ENCODE results near the gene BARX2.

DNA sequence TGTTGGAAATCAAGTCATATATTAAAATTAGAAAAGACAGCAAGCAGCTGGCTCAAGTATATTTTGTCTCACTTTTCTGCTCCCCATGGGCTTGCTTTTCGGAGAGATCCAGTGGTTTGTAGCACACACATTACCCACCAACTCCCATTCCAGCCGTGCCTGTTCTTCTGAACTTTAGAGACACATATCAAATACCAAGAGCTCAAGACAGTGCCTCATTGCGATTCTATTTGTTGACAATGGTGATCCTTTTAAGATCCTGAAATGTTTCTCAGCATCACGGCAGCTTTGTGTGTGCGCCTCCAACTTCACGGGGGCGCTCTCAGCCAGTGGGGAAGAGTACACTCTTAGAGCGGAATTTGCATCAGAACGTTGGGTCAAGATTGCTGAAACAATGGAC lies 52.9 kb downstream of the BARX2 start:
- TF ChIP-seq CTCF (IDR thresholded peaks at IDR 0.05; ENCODE audit: borderline replicate concordance, extremely low read depth, low read length, poor library complexity, severe bottlenecking) (no peak), EZH2 (IDR thresholded peaks at IDR 0.05; ENCODE audit: borderline replicate concordance, low read depth, low read length, severe bottlenecking) (no peak)
